GM21381 (cell line): ENCODE results near the gene ARHGEF3.
"Not testable (repeated sequence)": the region's sequence is repeated elsewhere in the genome, so short reads cannot be mapped to it uniquely, and the experiment has no call there.

Experiments used
- ATAC-seq: cut with Tn5 transposase; IDR thresholded peaks from one replicate; pipeline ENCODE4 v1.9.1; 2021; ENCODE audit warnings: mild to moderate bottlenecking, moderate library complexity; ENCODE audit not compliant: unreplicated experiment

Gene ARHGEF3

GRCh38 chr3:56775445-56775837 lies 26.3 kb downstream of the ARHGEF3 start:
- ATAC-seq = no peak

- no peak for ATAC-seq
These were observed 27.8 kb downstream of the ARHGEF3 start for GRCh38 chr3:56773986-56774385.

GRCh38 chr3:56772952-56773938 lies 28.5 kb downstream of the ARHGEF3 start:
- ATAC-seq = no peak

- ATAC-seq = no peak
These were observed 30.4 kb downstream of the ARHGEF3 start for GRCh38 chr3:56771376-56771775.

- no peak for ATAC-seq
These were observed 32.5 kb downstream of the ARHGEF3 start for GRCh38 chr3:56769116-56769707.

GRCh38 chr3:56764904-56765547 lies 36.7 kb downstream of the ARHGEF3 start:
- ATAC-seq = no peak

GRCh38 chr3:56764184-56764583 lies 37.6 kb downstream of the ARHGEF3 start:
- no peak for ATAC-seq

- no peak for ATAC-seq
These were observed 38.5 kb downstream of the ARHGEF3 start for GRCh38 chr3:56763233-56763632.

- ATAC-seq = no peak
These were observed 39.0 kb downstream of the ARHGEF3 start for GRCh38 chr3:56762718-56763117.

GRCh38 chr3:56761887-56762651 lies 39.7 kb downstream of the ARHGEF3 start:
- ATAC-seq = no peak

- no peak for ATAC-seq
These were observed 40.7 kb downstream of the ARHGEF3 start for GRCh38 chr3:56761023-56761422.

GRCh38 chr3:56759532-56759931 lies 42.2 kb downstream of the ARHGEF3 start:
- ATAC-seq = no peak

GRCh38 chr3:56758539-56758981 lies 43.2 kb downstream of the ARHGEF3 start:
- ATAC-seq = peak; percentile 69

- not testable (repeated sequence) for ATAC-seq
These were observed 43.7 kb downstream of the ARHGEF3 start for GRCh38 chr3:56758042-56758441.

GRCh38 chr3:56754741-56755417 lies 46.9 kb downstream of the ARHGEF3 start:
- ATAC-seq = no peak

- ATAC-seq = peak; percentile 90
These were observed 48.4 kb downstream of the ARHGEF3 start for GRCh38 chr3:56753206-56753820.

- no peak for ATAC-seq
These were observed 50.6 kb downstream of the ARHGEF3 start for GRCh38 chr3:56751056-56751707.

- ATAC-seq = no peak
These were observed 53.0 kb downstream of the ARHGEF3 start for GRCh38 chr3:56748663-56749231.

- no peak for ATAC-seq
These were observed 54.6 kb downstream of the ARHGEF3 start for GRCh38 chr3:56747150-56747549.
